Neural progenitor cell (in vitro differentiated cells): ENCODE results near the gene LBHD1. TPM values are rescaled to one million over a fixed set of nuclear protein-coding genes. Genes with fewer than 3 reads are reported as not detected.
A peak's percentile ranks its signal among the peaks of the same experiment; 100 is the strongest.

ENCODE experiments used
- DNase-seq: peaks from one replicate; pipeline ENCODE4 v3.0.0-alpha.2; 2016; ENCODE audit warnings: low spot score
- H2AFZ ChIP-seq: fragments of 200-600 bp; sonication (generic); replicated peaks from 2 replicates; pipeline ENCODE4 v1.6.1; 2016; ENCODE audit warnings: antibody characterized with exemption
- H3F3A ChIP-seq: fragments of 200-600 bp; sonication (generic); 2 replicates; pipeline ENCODE4 v1.6.1; 2016; ENCODE audit warnings: antibody characterized with exemption, low read depth
- H3K27ac ChIP-seq: fragments of 200-600 bp; sonication (generic); 2 replicates; pipeline ENCODE4 v1.5.1; 2016; ENCODE audit warnings: mild to moderate bottlenecking
- H3K27me3 ChIP-seq: fragments of 200-600 bp; sonication (generic); 2 replicates; pipeline ENCODE4 v1.6.1; 2016; ENCODE audit warnings: mild to moderate bottlenecking, moderate library complexity
- H3K36me3 ChIP-seq: fragments of 200-600 bp; sonication (generic); 2 replicates; pipeline ENCODE4 v1.5.1; 2016
- H3K4me1 ChIP-seq: fragments of 200-600 bp; sonication (generic); 2 replicates; pipeline ENCODE4 v1.6.1; 2016; ENCODE audit warnings: mixed run types
- H3K4me2 ChIP-seq: fragments of 200-600 bp; sonication (generic); 2 replicates; pipeline ENCODE4 v1.6.1; 2016
- H3K4me3 ChIP-seq: fragments of 200-600 bp; sonication (generic); 2 replicates; pipeline ENCODE4 v1.5.1; 2016
- H3K79me2 ChIP-seq: fragments of 200-600 bp; sonication (generic); 2 replicates; pipeline ENCODE4 v1.6.1; 2016; ENCODE audit warnings: low read depth
- H3K9ac ChIP-seq: fragments of 200-600 bp; sonication (generic); 2 replicates; pipeline ENCODE4 v1.6.1; 2016
- H3K9me3 ChIP-seq: fragments of 200-600 bp; sonication (generic); 2 replicates; pipeline ENCODE4 v1.5.1; 2016; ENCODE audit warnings: low read depth
- H4K20me1 ChIP-seq: fragments of 200-600 bp; sonication (generic); 2 replicates; pipeline ENCODE4 v1.6.1; 2016; ENCODE audit warnings: low read depth
- H3K27ac Mint-ChIP-seq: 3 replicates; pipeline ENCODE4 v1.8.0; 2021; ENCODE audit warnings: mixed read lengths
- H3K27me3 Mint-ChIP-seq: 2 replicates; pipeline ENCODE4 v1.8.0; 2022; ENCODE audit warnings: low read depth, mild to moderate bottlenecking, inconsistent platforms, moderate library complexity, mixed read lengths; ENCODE audit not compliant: insufficient read depth
- H3K36me3 Mint-ChIP-seq: 3 replicates; pipeline ENCODE4 v1.8.0; 2021; ENCODE audit warnings: mixed read lengths
- H3K4me1 Mint-ChIP-seq: 3 replicates; pipeline ENCODE4 v1.8.0; 2021; ENCODE audit warnings: mixed read lengths
- H3K4me3 Mint-ChIP-seq: 3 replicates; pipeline ENCODE4 v1.8.0; 2021; ENCODE audit warnings: mild to moderate bottlenecking, moderate library complexity, mixed read lengths
- H3K9me3 Mint-ChIP-seq: 3 replicates; pipeline ENCODE4 v1.8.0; 2020; ENCODE audit warnings: mixed read lengths
- EZH2 ChIP-seq: fragments of 200-600 bp; sonication (generic); IDR thresholded peaks from 2 replicates; pipeline ENCODE4 v1.6.1; 2017; ENCODE audit warnings: antibody characterized with exemption, mild to moderate bottlenecking, moderate library complexity
- EZH2phosphoT487 ChIP-seq: fragments of 200-600 bp; sonication (generic); IDR thresholded peaks from 2 replicates; pipeline ENCODE4 v1.6.1; 2017; ENCODE audit warnings: antibody characterized with exemption
- total RNA-seq: library from RNA; depleted of rRNA; stranded (reverse); fragments of >200 nt; gene quantifications from 2 replicates; pipeline ENCODE4 v1.2.3, GENCODE V29; 2015; ENCODE audit warnings: low replicate concordance
- TF ChIP-seq, protein P1 (sequence below): fragments of 200-600 bp; sonication (generic); IDR thresholded peaks from 2 replicates; pipeline ENCODE4 v1.5.1; 2017; ENCODE audit warnings: antibody characterized with exemption, mild to moderate bottlenecking

Gene LBHD1
- total RNA-seq, 1 donor from 2014 or later: 4.0 TPM

GRCh38 chr11:62665075-62665598 is 6.9 kb downstream of the LBHD1 start, which contains the start of the genes C11orf98 and CSKMT:
Gene C11orf98, minus strand, starts transcription at chr11:62665210. Its CDS starts 41 bp downstream, at chr11:62665169.
Gene CSKMT, plus strand, starts transcription at chr11:62665312. Its CDS starts 568 bp downstream, at chr11:62665880.
- DNase-seq: peak; percentile 96
- peaks cover 5% of the 10 kb centered on the region for H3K27me3 Mint-ChIP-seq
- H3K4me3 Mint-ChIP-seq: peak within 1 kb of the TSS; percentile 99
- no peaks in the 10 kb centered on the region for H3K27me3 ChIP-seq
- peaks cover 25% of the 10 kb centered on the region for H3K4me1 Mint-ChIP-seq
- H3K27ac Mint-ChIP-seq: peak within 1 kb of the TSS; percentile 91
- H3K27ac ChIP-seq: peak within 1 kb of the TSS; percentile 69
- peak within 1 kb of the TSS; percentile 48 for H2AFZ ChIP-seq
- H3K36me3 ChIP-seq: no peaks in the 10 kb centered on the region
- peaks cover 49% of the 10 kb centered on the region for H3K79me2 ChIP-seq
- peaks cover 63% of the 10 kb centered on the region for H3F3A ChIP-seq
- peaks cover 11% of the 10 kb centered on the region for H3K36me3 Mint-ChIP-seq
- H3K9me3 Mint-ChIP-seq: no peaks in the 10 kb centered on the region
- peak within 1 kb of the TSS; percentile 77 for H3K9ac ChIP-seq
- H3K4me3 ChIP-seq: peak within 1 kb of the TSS; percentile 65
- peak; percentile 33 for TF ChIP-seq EZH2
- TF ChIP-seq, protein P1, sequence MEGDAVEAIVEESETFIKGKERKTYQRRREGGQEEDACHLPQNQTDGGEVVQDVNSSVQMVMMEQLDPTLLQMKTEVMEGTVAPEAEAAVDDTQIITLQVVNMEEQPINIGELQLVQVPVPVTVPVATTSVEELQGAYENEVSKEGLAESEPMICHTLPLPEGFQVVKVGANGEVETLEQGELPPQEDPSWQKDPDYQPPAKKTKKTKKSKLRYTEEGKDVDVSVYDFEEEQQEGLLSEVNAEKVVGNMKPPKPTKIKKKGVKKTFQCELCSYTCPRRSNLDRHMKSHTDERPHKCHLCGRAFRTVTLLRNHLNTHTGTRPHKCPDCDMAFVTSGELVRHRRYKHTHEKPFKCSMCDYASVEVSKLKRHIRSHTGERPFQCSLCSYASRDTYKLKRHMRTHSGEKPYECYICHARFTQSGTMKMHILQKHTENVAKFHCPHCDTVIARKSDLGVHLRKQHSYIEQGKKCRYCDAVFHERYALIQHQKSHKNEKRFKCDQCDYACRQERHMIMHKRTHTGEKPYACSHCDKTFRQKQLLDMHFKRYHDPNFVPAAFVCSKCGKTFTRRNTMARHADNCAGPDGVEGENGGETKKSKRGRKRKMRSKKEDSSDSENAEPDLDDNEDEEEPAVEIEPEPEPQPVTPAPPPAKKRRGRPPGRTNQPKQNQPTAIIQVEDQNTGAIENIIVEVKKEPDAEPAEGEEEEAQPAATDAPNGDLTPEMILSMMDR: no peak
- no peak for TF ChIP-seq EZH2phosphoT487
- H3K9me3 ChIP-seq: no peaks in the 10 kb centered on the region
- peaks cover 17% of the 10 kb centered on the region for H4K20me1 ChIP-seq
- H3K4me1 ChIP-seq: peaks cover 14% of the 10 kb centered on the region
- peak within 1 kb of the TSS; percentile 88 for H3K4me2 ChIP-seq

- Mint-ChIP-seq H3K27ac (peak overlapping the region; percentile 87), H3K27me3 (peaks cover 5% of the 10 kb centered on the region), H3K9me3 (no peaks in the 10 kb centered on the region), H3K4me1 (peaks cover 21% of the 10 kb centered on the region), H3K4me3 (peak overlapping the region; percentile 99), H3K36me3 (peaks cover 11% of the 10 kb centered on the region)
- peaks cover 17% of the 10 kb centered on the region for H4K20me1 ChIP-seq
- peaks cover 49% of the 10 kb centered on the region for H3K79me2 ChIP-seq
- TF ChIP-seq, protein P1: no peak
- TF ChIP-seq EZH2 (no peak), EZH2phosphoT487 (no peak)
- no peaks in the 10 kb centered on the region for H3K36me3 ChIP-seq
- H3K9me3 ChIP-seq: no peaks in the 10 kb centered on the region
- H3K4me1 ChIP-seq: peaks cover 14% of the 10 kb centered on the region
- H2AFZ ChIP-seq: peak overlapping the region; percentile 48
- H3K9ac ChIP-seq: peak overlapping the region; percentile 50
- no peak for DNase-seq
- peak overlapping the region; percentile 88 for H3K4me2 ChIP-seq
- H3K27ac ChIP-seq: peak overlapping the region; percentile 69
- peaks cover 57% of the 10 kb centered on the region for H3F3A ChIP-seq
- H3K27me3 ChIP-seq: no peaks in the 10 kb centered on the region
- peak overlapping the region; percentile 65 for H3K4me3 ChIP-seq
Measured at GRCh38 chr11:62664405-62665074, 7.5 kb downstream of the LBHD1 start.

GRCh38 chr11:62656796-62657429 is 15.2 kb downstream of the LBHD1 start:
- H4K20me1 ChIP-seq: no peaks in the 10 kb centered on the region
- peaks cover 14% of the 10 kb centered on the region for H3F3A ChIP-seq
- Mint-ChIP-seq H3K36me3 (no peaks in the 10 kb centered on the region), H3K4me1 (peaks cover 18% of the 10 kb centered on the region), H3K9me3 (no peaks in the 10 kb centered on the region), H3K4me3 (no peak overlapping the region), H3K27me3 (no peaks in the 10 kb centered on the region), H3K27ac (no peak overlapping the region)
- peaks cover 12% of the 10 kb centered on the region for H3K79me2 ChIP-seq
- H3K9ac ChIP-seq: no peak overlapping the region
- no peak overlapping the region for H2AFZ ChIP-seq
- no peak for TF ChIP-seq EZH2
- TF ChIP-seq, protein P1: no peak
- no peak for TF ChIP-seq EZH2phosphoT487
- no peaks in the 10 kb centered on the region for H3K36me3 ChIP-seq
- no peaks in the 10 kb centered on the region for H3K9me3 ChIP-seq
- H3K4me2 ChIP-seq: no peak overlapping the region
- no peak overlapping the region for H3K4me3 ChIP-seq
- no peaks in the 10 kb centered on the region for H3K27me3 ChIP-seq
- DNase-seq: no peak
- H3K27ac ChIP-seq: no peak overlapping the region
- H3K4me1 ChIP-seq: no peaks in the 10 kb centered on the region
